ENCODE measurements around the gene SPIRE2. TPM values are rescaled to one million over a fixed set of nuclear protein-coding genes. Genes with fewer than 3 reads are reported as not detected.

SPIRE2 gene
- total RNA-seq, 1 donor from 2014 or later: 1.2 TPM

- Histone ChIP-seq H3K9me3 (replicated peaks) (no peaks in the 10 kb centered on the region), H3K27me3 (ENCODE audit: low read depth) (no peaks in the 10 kb centered on the region), H3K4me1 (no peaks in the 10 kb centered on the region), H3K36me3 (peaks cover 78% of the 10 kb centered on the region), H3K4me3 (no peak overlapping the region), H3K27ac (replicated peaks) (no peak overlapping the region)
- no peak for TF ChIP-seq CTCF (IDR thresholded peaks at IDR 0.05; ENCODE audit: borderline replicate concordance)
- no peak for DNase-seq
- intact Hi-C loops (cut with micrococcal nuclease): no loop called here
Measured at GRCh38 chr16:89902980-89903379, 74.7 kb downstream of the SPIRE2 start.

GRCh38 chr16:89903908-89904515 lies 75.7 kb downstream of the SPIRE2 start:
- Histone ChIP-seq H3K4me3 (no peak overlapping the region), H3K4me1 (no peaks in the 10 kb centered on the region), H3K27ac (replicated peaks) (no peak overlapping the region), H3K36me3 (peaks cover 73% of the 10 kb centered on the region), H3K9me3 (replicated peaks) (no peaks in the 10 kb centered on the region), H3K27me3 (ENCODE audit: low read depth) (no peaks in the 10 kb centered on the region)
- DNase-seq: no peak
- intact Hi-C loops (cut with micrococcal nuclease): no loop called here
- TF ChIP-seq CTCF (IDR thresholded peaks at IDR 0.05; ENCODE audit: borderline replicate concordance): no peak

GRCh38 chr16:89904606-89905510 lies 76.6 kb downstream of the SPIRE2 start:
- H3K27ac ChIP-seq (replicated peaks): no peak overlapping the region
- H3K36me3 ChIP-seq: peaks cover 67% of the 10 kb centered on the region
- intact Hi-C loops (cut with micrococcal nuclease): no loop called here
- H3K27me3 ChIP-seq (ENCODE audit: low read depth): no peaks in the 10 kb centered on the region
- H3K9me3 ChIP-seq (replicated peaks): no peaks in the 10 kb centered on the region
- no peak overlapping the region for H3K4me3 ChIP-seq
- no peak for TF ChIP-seq CTCF (IDR thresholded peaks at IDR 0.05; ENCODE audit: borderline replicate concordance)
- DNase-seq: no peak
- peaks cover 5% of the 10 kb centered on the region for H3K4me1 ChIP-seq

GRCh38 chr16:89905511-89906139 lies 77.3 kb downstream of the SPIRE2 start:
- H3K36me3 ChIP-seq: peaks cover 62% of the 10 kb centered on the region
- H3K4me1 ChIP-seq: peaks cover 12% of the 10 kb centered on the region
- no peaks in the 10 kb centered on the region for H3K27me3 ChIP-seq (ENCODE audit: low read depth)
- no peak for TF ChIP-seq CTCF (IDR thresholded peaks at IDR 0.05; ENCODE audit: borderline replicate concordance)
- intact Hi-C loops (cut with micrococcal nuclease): no loop called here
- no peak overlapping the region for H3K27ac ChIP-seq (replicated peaks)
- H3K4me3 ChIP-seq: no peak overlapping the region
- no peak for DNase-seq
- no peaks in the 10 kb centered on the region for H3K9me3 ChIP-seq (replicated peaks)

- H3K4me3 ChIP-seq: no peak overlapping the region
- intact Hi-C loops (cut with micrococcal nuclease): no loop called here
- H3K4me1 ChIP-seq: peaks cover 15% of the 10 kb centered on the region
- no peak for TF ChIP-seq CTCF (IDR thresholded peaks at IDR 0.05; ENCODE audit: borderline replicate concordance)
- no peaks in the 10 kb centered on the region for H3K27me3 ChIP-seq (ENCODE audit: low read depth)
- DNase-seq: no peak
- no peaks in the 10 kb centered on the region for H3K9me3 ChIP-seq (replicated peaks)
- no peak overlapping the region for H3K27ac ChIP-seq (replicated peaks)
- peaks cover 63% of the 10 kb centered on the region for H3K36me3 ChIP-seq
Measured at GRCh38 chr16:89906140-89907025, 78.1 kb downstream of the SPIRE2 start.
